Fibroblast of mammary gland (primary cell): ENCODE results near the gene DCLK2.
A peak's percentile ranks its signal among the peaks of the same experiment; 100 is the strongest.

Experiments used
- DNase-seq: peaks from one replicate; pipeline ENCODE4 v3.0.0-alpha.2; 2010; ENCODE audit warnings: low read depth
- H3K4me3 ChIP-seq: 2 replicates; pipeline ENCODE4 v1.5.1; 2011; ENCODE audit warnings: low read depth, mild to moderate bottlenecking, low read length, moderate library complexity; ENCODE audit not compliant: control insufficient read depth
- TF ChIP-seq, protein P1 (sequence below): conservative IDR thresholded peaks from 2 replicates; pipeline ENCODE4 v1.5.1; 2011; ENCODE audit warnings: low read depth, low read length, inconsistent platforms; ENCODE audit not compliant: control insufficient read depth, insufficient read depth

The DCLK2 gene

DNA sequence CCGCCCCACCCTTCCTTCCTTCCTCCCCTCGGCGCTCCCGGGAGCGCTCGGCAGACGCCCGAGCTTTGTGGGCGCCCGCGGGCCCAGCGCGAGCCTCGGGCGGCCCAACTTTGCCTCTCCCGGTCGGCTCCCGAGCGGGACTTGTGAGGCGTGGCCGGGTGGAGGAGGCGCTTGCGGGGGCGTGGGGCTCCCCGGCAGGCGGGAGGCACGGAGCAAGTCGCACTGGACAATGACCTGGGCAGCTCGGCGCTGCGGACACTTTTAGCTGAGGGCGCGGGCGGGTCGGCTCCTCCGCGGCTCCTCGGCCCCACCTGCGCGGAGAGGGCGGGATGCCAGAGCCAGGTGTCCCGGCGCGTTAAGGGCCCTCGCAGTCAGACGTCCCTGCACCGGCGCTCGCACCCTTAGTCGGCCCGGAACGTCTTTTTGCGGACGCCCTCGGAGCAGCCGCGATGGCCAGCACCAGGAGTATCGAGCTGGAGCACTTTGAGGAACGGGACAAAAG is 385 bp downstream of the DCLK2 start:
- peak overlapping the region; percentile 67 for H3K4me3 ChIP-seq
- TF ChIP-seq, protein P1, sequence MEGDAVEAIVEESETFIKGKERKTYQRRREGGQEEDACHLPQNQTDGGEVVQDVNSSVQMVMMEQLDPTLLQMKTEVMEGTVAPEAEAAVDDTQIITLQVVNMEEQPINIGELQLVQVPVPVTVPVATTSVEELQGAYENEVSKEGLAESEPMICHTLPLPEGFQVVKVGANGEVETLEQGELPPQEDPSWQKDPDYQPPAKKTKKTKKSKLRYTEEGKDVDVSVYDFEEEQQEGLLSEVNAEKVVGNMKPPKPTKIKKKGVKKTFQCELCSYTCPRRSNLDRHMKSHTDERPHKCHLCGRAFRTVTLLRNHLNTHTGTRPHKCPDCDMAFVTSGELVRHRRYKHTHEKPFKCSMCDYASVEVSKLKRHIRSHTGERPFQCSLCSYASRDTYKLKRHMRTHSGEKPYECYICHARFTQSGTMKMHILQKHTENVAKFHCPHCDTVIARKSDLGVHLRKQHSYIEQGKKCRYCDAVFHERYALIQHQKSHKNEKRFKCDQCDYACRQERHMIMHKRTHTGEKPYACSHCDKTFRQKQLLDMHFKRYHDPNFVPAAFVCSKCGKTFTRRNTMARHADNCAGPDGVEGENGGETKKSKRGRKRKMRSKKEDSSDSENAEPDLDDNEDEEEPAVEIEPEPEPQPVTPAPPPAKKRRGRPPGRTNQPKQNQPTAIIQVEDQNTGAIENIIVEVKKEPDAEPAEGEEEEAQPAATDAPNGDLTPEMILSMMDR = no peak
- peak; percentile 48 for DNase-seq

- DNase-seq = peak; percentile 44
- H3K4me3 ChIP-seq = peak overlapping the region; percentile 67
- TF ChIP-seq, protein P1 = no peak
Measured at GRCh38 chr4:150079081-150079581, 886 bp downstream of the DCLK2 start.

DNA sequence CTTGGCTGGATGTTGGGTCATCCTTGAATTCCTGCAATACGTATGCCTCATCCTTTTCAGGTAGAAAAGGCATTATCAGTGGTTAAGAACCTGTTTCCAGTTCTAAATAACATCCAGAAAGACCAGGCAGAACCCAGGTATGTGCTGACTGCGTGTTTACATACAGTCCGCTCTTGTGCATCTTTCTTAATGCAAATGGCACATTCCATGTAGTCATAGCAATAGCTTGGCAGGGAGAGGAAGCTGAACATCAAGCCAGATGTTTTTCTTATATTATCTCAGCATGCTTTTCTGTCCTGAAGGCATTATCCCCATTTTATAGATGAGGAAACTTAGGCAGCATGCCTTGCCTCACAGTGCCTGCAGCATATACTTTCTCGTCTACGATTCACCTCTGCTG is 2.1 kb downstream of the DCLK2 start:
- H3K4me3 ChIP-seq = no peak overlapping the region
- DNase-seq = peak; percentile 20
- TF ChIP-seq, protein P1 = no peak

DNA sequence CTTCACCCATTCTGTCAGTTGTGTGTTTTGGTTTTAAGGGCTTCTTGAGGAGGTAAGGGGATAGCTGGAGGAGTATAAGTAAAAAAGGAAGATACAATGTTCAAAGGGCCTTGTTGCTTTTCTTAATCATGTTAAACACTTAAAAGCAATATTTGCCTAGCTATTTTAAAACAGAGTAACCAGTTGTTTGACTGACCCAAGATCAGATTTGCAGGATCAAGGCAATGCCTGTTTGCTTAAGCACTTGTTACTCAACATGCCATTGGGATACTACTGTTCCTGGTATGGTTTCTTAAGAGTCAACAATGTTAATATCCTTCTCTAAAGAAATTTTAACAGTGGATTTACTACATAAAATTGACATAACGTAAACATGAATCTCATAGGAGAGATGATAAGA is 2.6 kb downstream of the DCLK2 start:
- TF ChIP-seq, protein P1 = no peak
- H3K4me3 ChIP-seq = no peak overlapping the region
- DNase-seq = no peak

DNA sequence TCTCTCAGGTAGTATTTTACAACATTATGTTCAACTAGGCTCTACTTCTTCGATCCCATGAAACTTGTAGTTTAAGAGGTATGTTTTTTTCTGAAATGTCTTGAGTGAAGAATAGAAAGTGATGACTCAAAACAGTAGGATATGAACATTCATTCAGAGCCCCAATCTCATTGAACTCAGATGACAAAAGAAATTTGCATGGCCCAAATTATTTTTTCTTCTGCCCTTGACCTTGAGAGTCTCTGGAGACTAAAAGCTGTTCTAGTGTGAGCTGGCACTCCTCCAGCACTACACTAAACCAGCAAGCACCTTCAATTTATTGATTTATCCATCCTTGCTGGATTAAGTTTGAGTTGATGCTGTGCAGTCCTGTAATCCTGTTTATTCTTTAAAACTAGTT is 4.0 kb downstream of the DCLK2 start:
- TF ChIP-seq, protein P1 = no peak
- no peak overlapping the region for H3K4me3 ChIP-seq
- no peak for DNase-seq

- DNase-seq = no peak
- H3K4me3 ChIP-seq = no peak overlapping the region
- TF ChIP-seq, protein P1 = no peak
Measured at GRCh38 chr4:150087006-150087405, 8.8 kb downstream of the DCLK2 start.

- H3K4me3 ChIP-seq = no peak overlapping the region
- DNase-seq = peak; percentile 10
- TF ChIP-seq, protein P1 = no peak
Measured at GRCh38 chr4:150089732-150090131, 11.5 kb downstream of the DCLK2 start.
